K562 (cell line): Measurements from ENCODE around the gene SCNN1B. TPM values are rescaled to one million over a fixed set of nuclear protein-coding genes. Genes with fewer than 3 reads are reported as not detected.

ENCODE experiments used
- ATAC-seq: fragments of 200-7000 bp; cut with Tn5 transposase; 3 replicates; pipeline ENCODE4 v1.9.1; 2020; ENCODE audit warnings: moderate library complexity
- BruUV-seq: library from RNA; stranded (reverse); fragments of 400-500 nt; replicated peaks from 2 replicates; lab custom pipeline; 2021; lab: Mats Ljungman, UMichigan
- CTCF ChIA-PET: fragments of 300-600 bp; formaldehyde crosslinking; extraction: SDS; loops from one replicate; lab custom pipeline; 2021; ENCODE audit warnings: low intra/inter-chr PET ratio; lab: Yijun Ruan, JAX
- POLR2A ChIA-PET: fragments of 300-600, 350-650 bp; sonication (Branson Sonifier 250); formaldehyde crosslinking; extraction: SDS; loops from one replicate; lab custom pipeline; 2021; ENCODE audit warnings: antibody characterized with exemption, inconsistent platforms; lab: Yijun Ruan, JAX
- DNase-seq, 4 experiments: peaks; one replicate each; pipeline versions ENCODE4 v3.0.0 to v3.0.0-alpha.2; 2011 to 2018; ENCODE audit warnings: low spot score in 3 of 4, mixed read lengths in 3 of 4; ENCODE audit errors: extremely low read depth in 1 of 4
- FAIRE-seq: peaks from 2 replicates; lab custom pipeline; 2011; peaks lifted over from hg19 to GRCh38; lab: Jason Lieb, UNC
- H2AFZ ChIP-seq: 2 replicates; pipeline ENCODE4 v1.6.0; 2011; ENCODE audit warnings: low read depth, low read length, control low read depth, inconsistent platforms
- H3K27ac ChIP-seq: fragments of 200-600 bp; 3 replicates; pipeline ENCODE4 v1.8.0; 2011; ENCODE audit warnings: low read depth, mild to moderate bottlenecking, control low read depth, inconsistent platforms, low read length, moderate library complexity, mixed read lengths; ENCODE audit errors: extremely low read depth
- H3K27me3 ChIP-seq, 2 experiments: fragments of 300-600 bp in 1 of 2; 2 replicates in 1 of 2; 3 replicates in 1 of 2; pipeline versions ENCODE4 v1.6.0 to v1.8.0; 2011; ENCODE audit warnings: inconsistent platforms in 2 of 2, low read length in 2 of 2, mild to moderate bottlenecking in 1 of 2, mixed read lengths in 1 of 2, moderate library complexity in 1 of 2; ENCODE audit not compliant: control insufficient read depth in 2 of 2, insufficient read depth in 2 of 2
- H3K36me3 ChIP-seq: fragments of 300-600 bp; 3 replicates; pipeline ENCODE4 v1.8.0; 2011; ENCODE audit warnings: mild to moderate bottlenecking, low read length, inconsistent platforms; ENCODE audit not compliant: control insufficient read depth, insufficient read depth
- H3K4me1 ChIP-seq, 2 experiments: fragments of 200-600 bp in 1 of 2; replicated peaks in 1 of 2; 2 replicates in 1 of 2; 3 replicates in 1 of 2; pipeline versions ENCODE4 v1.5.1 to v1.8.0; 2011; ENCODE audit warnings: inconsistent platforms in 2 of 2, low read length in 2 of 2, mild to moderate bottlenecking in 1 of 2, mixed read lengths in 1 of 2, moderate library complexity in 1 of 2; ENCODE audit not compliant: control insufficient read depth in 2 of 2, insufficient read depth in 2 of 2
- H3K4me2 ChIP-seq: 2 replicates; pipeline ENCODE4 v1.6.1; 2011; ENCODE audit warnings: low read length, control low read depth, inconsistent platforms, mixed read lengths; ENCODE audit not compliant: insufficient read depth
- H3K4me3 ChIP-seq: fragments of 200-600 bp; sonication (generic), shearing (Covaris generic); 2 replicates; pipeline ENCODE4 v1.5.1; 2016; ENCODE audit warnings: control low read depth, inconsistent platforms
- H3K79me2 ChIP-seq: fragments of 200-600 bp; 3 replicates; pipeline ENCODE4 v1.8.0; 2011; ENCODE audit warnings: low read length, inconsistent platforms; ENCODE audit not compliant: control insufficient read depth, insufficient read depth
- H3K9ac ChIP-seq, 2 experiments: 2 replicates each; pipeline versions ENCODE4 v1.6.0 to v1.6.1; 2011; ENCODE audit warnings: low read depth in 2 of 2, low read length in 2 of 2, control low read depth in 1 of 2, inconsistent platforms in 1 of 2, mild to moderate bottlenecking in 1 of 2, mixed read lengths in 1 of 2; ENCODE audit not compliant: insufficient read depth in 1 of 2
- H3K9me1 ChIP-seq: one replicate; pipeline ENCODE4 v1.6.0; 2011; ENCODE audit warnings: inconsistent platforms, mild to moderate bottlenecking, low read length, moderate library complexity; ENCODE audit not compliant: control insufficient read depth, insufficient read depth
- H3K9me3 ChIP-seq: replicated peaks from 2 replicates; pipeline ENCODE4 v1.5.1; 2011; ENCODE audit warnings: low read depth, low read length, inconsistent platforms; ENCODE audit not compliant: control insufficient read depth, insufficient read depth
- H4K20me1 ChIP-seq: replicated peaks from 2 replicates; pipeline ENCODE4 v1.6.1; 2011; ENCODE audit warnings: low read length, inconsistent platforms, mixed read lengths; ENCODE audit not compliant: control insufficient read depth, insufficient read depth
- CHD1 ChIP-seq: fragments of 200-600 bp; sonication (generic); IDR thresholded peaks from one replicate; pipeline ENCODE4 v1.6.1; 2012; ENCODE audit warnings: mild to moderate bottlenecking, moderate library complexity, low read length, inconsistent platforms
- DIDO1 ChIP-seq: fragments of 450-650 bp; IDR thresholded peaks from 2 replicates; pipeline ENCODE4 v1.6.1; 2016; ENCODE audit warnings: low read depth, missing biosample characterization, missing genetic modification characterization
- DPF2 ChIP-seq: fragments of 450-650 bp; IDR thresholded peaks from 2 replicates; pipeline ENCODE4 v1.6.1; 2016
- HDAC6 ChIP-seq: IDR thresholded peaks from 2 replicates; pipeline ENCODE4 v1.6.1; 2012; ENCODE audit warnings: low read depth, mild to moderate bottlenecking, control low read depth, inconsistent platforms, low read length, moderate library complexity
- HOXB6 ChIP-seq: fragments of 250-450 bp; sonication (Bioruptor Pico); IDR thresholded peaks from 2 replicates; pipeline ENCODE4 v1.5.1; 2022; ENCODE audit warnings: mild to moderate bottlenecking, borderline replicate concordance
- NR2F6 ChIP-seq: fragments of 450-650 bp; formaldehyde crosslinking; IDR thresholded peaks from 2 replicates; pipeline ENCODE4 v1.4.0; 2020; ENCODE audit warnings: mild to moderate bottlenecking
- TSC22D4 ChIP-seq: fragments of 450-650 bp; IDR thresholded peaks from 2 replicates; pipeline ENCODE4 v1.6.1; 2016; ENCODE audit warnings: missing genetic modification characterization, missing biosample characterization, control low read depth
- ZC3H8 ChIP-seq: fragments of 450-650 bp; IDR thresholded peaks from 2 replicates; pipeline ENCODE4 v1.6.1; 2017
- ZKSCAN3 ChIP-seq: fragments of 250-450 bp; sonication (Bioruptor Pico); IDR thresholded peaks from 2 replicates; pipeline ENCODE4 v1.4.0; 2020
- ZNF121 ChIP-seq: sonication (generic); formaldehyde crosslinking; conservative IDR thresholded peaks from 2 replicates; pipeline ENCODE4 v1.8.0; 2022; ENCODE audit warnings: missing genetic modification reagents
- WGBS: fragments of 100-300 bp; shearing (Covaris generic); methylation state at CpG from one replicate; pipeline ENCODE4 v1.1.6; 2016; ENCODE audit warnings: low coverage, mixed read lengths; ENCODE audit not compliant: insufficient coverage; ENCODE audit errors: missing lambda C conversion rate; 5-methylcytosine and 5-hydroxymethylcytosine counted together
- in situ Hi-C: fragments of 300-500 bp; cut with MboI; formaldehyde crosslinking; loops from 4 replicates; pipeline ENCODE4 v1.15.0; 2018; ENCODE audit warnings: inconsistent platforms, mixed read lengths
- intact Hi-C: fragments of 100-400 bp; cut with micrococcal nuclease; formaldehyde crosslinking; loops from 2 replicates; pipeline ENCODE4 v1.14.2; 2022
- polyA plus RNA-seq, 8 experiments: library from polyadenylated mRNA; depleted of rRNA in 4 of 8; stranded (reverse) in 5 of 8; unstranded in 3 of 8; fragments of >200 nt; fragmentation: Nextera tagmentation in 2 of 8; fragmentation: Illumina TruSeq in 1 of 8; extraction: Ambion mirVana in 2 of 8; extraction: Trizol in 1 of 8; gene quantifications; 2 replicates each; pipeline versions ENCODE4 v1.2.1 to v1.2.3, GENCODE V29; 2011 to 2014; ENCODE audit warnings: inconsistent platforms in 1 of 8, missing spikeins in 1 of 8
- total RNA-seq, 7 experiments: library from RNA; depleted of rRNA in 6 of 7; stranded (reverse); fragments of >200 nt in 6 of 7; fragmentation: Illumina TruSeq in 2 of 7; extraction: Trizol in 2 of 7; gene quantifications; 2 replicates each; pipeline versions ENCODE4 v1.2.1 to v1.2.3, GENCODE V29; 2011 to 2021; ENCODE audit warnings: low replicate concordance in 1 of 7
- TF ChIP-seq, protein P1 (sequence below): fragments of 450-650 bp; formaldehyde crosslinking; IDR thresholded peaks from 2 replicates; pipeline ENCODE4 v1.4.0; 2020; ENCODE audit warnings: mild to moderate bottlenecking, moderate library complexity
- TF ChIP-seq, protein P2 (sequence below): IDR thresholded peaks from 2 replicates; pipeline ENCODE4 v1.6.1; 2011; ENCODE audit warnings: borderline replicate concordance, low read depth, mild to moderate bottlenecking, moderate library complexity, low read length; ENCODE audit not compliant: insufficient read depth, poor library complexity, severe bottlenecking
- TF ChIP-seq, protein P3 (sequence below): sonication (generic); IDR thresholded peaks from 2 replicates; pipeline ENCODE4 v1.6.1; 2016
- TF ChIP-seq, protein P4 (sequence below): fragments of 450-650 bp; formaldehyde crosslinking; IDR thresholded peaks from 2 replicates; pipeline ENCODE4 v1.4.0; 2022; ENCODE audit warnings: mild to moderate bottlenecking, moderate library complexity

Gene SCNN1B
- total and polyA plus RNA-seq, 9 of the 15 experiments (the other 6 are each of a cell fraction or from before 2014, with no cell fraction given): not detected

DNA sequence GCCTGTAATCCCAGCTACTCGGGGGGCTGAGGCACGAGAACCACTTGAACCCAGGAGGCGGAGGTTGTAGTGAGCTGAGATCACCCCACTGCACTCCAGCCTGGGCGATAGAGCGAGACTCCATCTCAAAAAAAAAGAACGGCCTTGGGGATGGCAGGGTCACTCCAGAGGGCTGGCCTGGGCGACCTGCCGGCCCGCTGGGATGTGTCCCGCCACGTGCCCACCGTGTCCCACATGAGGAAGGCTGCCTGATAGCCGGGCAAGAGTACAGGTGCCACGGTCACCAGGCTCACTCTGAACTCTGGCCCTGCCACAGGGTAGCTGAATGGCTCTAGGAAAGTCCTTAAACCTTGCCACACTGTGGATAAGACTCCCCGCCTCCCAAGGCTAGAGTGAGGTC, 83.3 kb downstream of the SCNN1B start (continued):
- no peak for TF ChIP-seq ZKSCAN3
- TF ChIP-seq, protein P1, sequence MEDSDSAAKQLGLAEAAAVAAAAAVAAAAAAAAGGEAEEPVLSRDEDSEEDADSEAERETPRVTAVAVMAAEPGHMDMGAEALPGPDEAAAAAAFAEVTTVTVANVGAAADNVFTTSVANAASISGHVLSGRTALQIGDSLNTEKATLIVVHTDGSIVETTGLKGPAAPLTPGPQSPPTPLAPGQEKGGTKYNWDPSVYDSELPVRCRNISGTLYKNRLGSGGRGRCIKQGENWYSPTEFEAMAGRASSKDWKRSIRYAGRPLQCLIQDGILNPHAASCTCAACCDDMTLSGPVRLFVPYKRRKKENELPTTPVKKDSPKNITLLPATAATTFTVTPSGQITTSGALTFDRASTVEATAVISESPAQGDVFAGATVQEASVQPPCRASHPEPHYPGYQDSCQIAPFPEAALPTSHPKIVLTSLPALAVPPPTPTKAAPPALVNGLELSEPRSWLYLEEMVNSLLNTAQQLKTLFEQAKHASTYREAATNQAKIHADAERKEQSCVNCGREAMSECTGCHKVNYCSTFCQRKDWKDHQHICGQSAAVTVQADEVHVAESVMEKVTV: no peak

DNA sequence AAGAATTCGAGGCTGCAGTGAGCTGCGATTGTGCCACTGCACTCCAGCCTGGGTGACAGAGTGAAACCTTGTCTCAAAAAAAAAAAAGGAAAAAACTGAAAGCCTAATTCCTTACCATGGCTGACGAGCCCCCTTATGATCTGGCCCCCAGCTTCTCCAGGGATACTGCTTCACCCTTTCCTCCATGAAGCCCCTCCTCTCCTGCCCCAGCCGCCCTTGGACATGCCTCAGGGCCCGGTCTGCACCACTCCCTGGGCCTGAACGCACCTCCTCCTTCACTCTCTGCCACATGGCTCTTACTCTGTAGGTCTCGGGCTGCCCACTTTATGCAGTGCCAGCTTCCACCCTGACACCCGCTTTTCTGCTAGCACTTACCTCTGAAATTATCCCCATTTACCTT, 85.6 kb downstream of the SCNN1B start:
- TF ChIP-seq HDAC6 (no peak), TSC22D4 (tag) (no peak), HOXB6 (no peak), DIDO1 (tag) (no peak), DPF2 (no peak), ZC3H8 (no peak), NR2F6 (CRISPR knock-in tag) (no peak), CHD1 (no peak), ZNF121 (CRISPR knock-in tag) (no peak)
- TF ChIP-seq, protein P2, sequence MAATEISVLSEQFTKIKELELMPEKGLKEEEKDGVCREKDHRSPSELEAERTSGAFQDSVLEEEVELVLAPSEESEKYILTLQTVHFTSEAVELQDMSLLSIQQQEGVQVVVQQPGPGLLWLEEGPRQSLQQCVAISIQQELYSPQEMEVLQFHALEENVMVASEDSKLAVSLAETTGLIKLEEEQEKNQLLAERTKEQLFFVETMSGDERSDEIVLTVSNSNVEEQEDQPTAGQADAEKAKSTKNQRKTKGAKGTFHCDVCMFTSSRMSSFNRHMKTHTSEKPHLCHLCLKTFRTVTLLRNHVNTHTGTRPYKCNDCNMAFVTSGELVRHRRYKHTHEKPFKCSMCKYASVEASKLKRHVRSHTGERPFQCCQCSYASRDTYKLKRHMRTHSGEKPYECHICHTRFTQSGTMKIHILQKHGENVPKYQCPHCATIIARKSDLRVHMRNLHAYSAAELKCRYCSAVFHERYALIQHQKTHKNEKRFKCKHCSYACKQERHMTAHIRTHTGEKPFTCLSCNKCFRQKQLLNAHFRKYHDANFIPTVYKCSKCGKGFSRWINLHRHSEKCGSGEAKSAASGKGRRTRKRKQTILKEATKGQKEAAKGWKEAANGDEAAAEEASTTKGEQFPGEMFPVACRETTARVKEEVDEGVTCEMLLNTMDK: no peak
- TF ChIP-seq, protein P3, sequence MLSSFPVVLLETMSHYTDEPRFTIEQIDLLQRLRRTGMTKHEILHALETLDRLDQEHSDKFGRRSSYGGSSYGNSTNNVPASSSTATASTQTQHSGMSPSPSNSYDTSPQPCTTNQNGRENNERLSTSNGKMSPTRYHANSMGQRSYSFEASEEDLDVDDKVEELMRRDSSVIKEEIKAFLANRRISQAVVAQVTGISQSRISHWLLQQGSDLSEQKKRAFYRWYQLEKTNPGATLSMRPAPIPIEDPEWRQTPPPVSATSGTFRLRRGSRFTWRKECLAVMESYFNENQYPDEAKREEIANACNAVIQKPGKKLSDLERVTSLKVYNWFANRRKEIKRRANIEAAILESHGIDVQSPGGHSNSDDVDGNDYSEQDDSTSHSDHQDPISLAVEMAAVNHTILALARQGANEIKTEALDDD: no peak
- TF ChIP-seq, protein P4, sequence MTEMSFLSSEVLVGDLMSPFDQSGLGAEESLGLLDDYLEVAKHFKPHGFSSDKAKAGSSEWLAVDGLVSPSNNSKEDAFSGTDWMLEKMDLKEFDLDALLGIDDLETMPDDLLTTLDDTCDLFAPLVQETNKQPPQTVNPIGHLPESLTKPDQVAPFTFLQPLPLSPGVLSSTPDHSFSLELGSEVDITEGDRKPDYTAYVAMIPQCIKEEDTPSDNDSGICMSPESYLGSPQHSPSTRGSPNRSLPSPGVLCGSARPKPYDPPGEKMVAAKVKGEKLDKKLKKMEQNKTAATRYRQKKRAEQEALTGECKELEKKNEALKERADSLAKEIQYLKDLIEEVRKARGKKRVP (CRISPR knock-in tag): no peak
- no TSS peak for BruUV-seq
- Histone ChIP-seq H2AFZ (no peak overlapping the region), H3K4me2 (no peak overlapping the region), H3K27me3 (no peaks in the 10 kb centered on the region), H3K9me1 (peaks cover 7% of the 10 kb centered on the region), H3K36me3 (peaks cover 24% of the 10 kb centered on the region; the same call in 1 of the 3 replicates), H3K4me1 (no peaks in the 10 kb centered on the region; a peak in 1 of 5 replicates), H3K79me2 (no peaks in the 10 kb centered on the region), H3K27ac (no peak overlapping the region), H3K9me3 (no peaks in the 10 kb centered on the region), H4K20me1 (peaks cover 4% of the 10 kb centered on the region), H3K4me3 (no peak overlapping the region), H3K9ac (no peak overlapping the region)
- FAIRE-seq (no peak), DNase-seq (no peak), ATAC-seq (no peak)
- intact Hi-C loops (no loop called here), in situ Hi-C loops (no loop called here)
- 49% methylated on average over 6 of the region's 8 CpGs for WGBS
- POLR2A ChIA-PET: interaction anchor here (0.7 kb wide), 2 partner anchors 9 to 1189 kb away, joined by 3 read pairs; no protein-coding TSS in a partner anchor
- CTCF ChIA-PET: no interaction called here
